Femur (tissue), 1 donor: ENCODE data around the gene ELOB.

Experiments
- DNase-seq: peaks from one replicate; pipeline ENCODE4 v3.0.0-alpha.2; 2017

The ELOB gene

DNA sequence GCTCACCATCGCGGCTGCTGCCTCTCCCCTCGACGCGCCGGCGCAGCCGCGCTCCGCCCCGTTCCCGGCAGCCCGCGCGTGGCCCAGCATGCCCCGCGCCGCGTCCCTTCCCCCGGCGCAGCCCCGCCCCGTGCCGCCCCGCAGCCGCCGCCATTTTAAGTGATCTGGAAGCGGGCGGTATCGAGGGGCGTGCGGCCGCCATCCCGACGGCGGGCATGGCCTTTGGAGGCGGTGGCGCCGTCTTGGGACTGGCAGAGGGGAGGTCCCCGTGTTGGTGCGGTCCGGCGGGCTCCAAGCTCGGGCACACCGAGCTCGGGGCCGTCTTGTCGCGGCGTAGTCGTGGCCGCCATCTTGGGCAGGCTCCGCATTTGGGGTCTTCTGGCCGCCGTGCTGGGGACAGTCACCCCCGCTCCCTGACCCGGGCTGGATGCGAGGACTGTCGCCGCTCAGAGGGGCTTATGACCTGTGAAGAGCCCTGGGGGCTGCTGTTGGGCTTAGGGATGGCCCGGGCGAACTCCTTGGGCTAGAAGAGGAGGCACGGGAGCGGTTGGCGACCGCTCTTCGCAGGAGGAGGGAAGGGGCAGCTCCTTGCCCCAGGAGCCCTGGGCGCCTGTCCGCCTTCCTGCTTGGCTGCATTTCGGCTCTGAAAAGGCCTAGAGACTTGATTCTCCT, at the start of gene ELOB:
Gene ELOB (minus strand): TSS at position 50 of the 672 bp plus-strand sequence. CDS start 41 bp downstream, at position 9.
- peak; percentile 94 for DNase-seq

DNA sequence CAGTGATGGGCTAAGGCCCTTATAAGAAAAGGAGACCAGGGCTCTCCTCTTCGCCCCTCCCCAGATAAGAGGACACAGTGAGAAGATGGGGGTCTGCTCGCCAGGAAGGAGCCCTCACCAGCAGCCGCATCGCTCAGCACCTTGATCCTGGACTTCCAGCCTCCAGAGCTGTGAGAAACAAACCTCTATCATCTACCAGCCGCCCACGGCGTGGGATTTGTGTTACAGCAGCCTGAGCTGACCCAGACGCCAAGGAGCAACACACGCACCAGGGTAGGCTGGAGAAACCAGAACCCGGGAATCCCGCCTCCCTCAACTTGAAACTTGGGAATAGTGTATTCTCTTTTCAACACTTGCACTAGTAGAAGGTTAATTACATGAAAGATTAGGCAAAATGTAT, 48.8 kb upstream of the ELOB start:
- no peak for DNase-seq

DNA sequence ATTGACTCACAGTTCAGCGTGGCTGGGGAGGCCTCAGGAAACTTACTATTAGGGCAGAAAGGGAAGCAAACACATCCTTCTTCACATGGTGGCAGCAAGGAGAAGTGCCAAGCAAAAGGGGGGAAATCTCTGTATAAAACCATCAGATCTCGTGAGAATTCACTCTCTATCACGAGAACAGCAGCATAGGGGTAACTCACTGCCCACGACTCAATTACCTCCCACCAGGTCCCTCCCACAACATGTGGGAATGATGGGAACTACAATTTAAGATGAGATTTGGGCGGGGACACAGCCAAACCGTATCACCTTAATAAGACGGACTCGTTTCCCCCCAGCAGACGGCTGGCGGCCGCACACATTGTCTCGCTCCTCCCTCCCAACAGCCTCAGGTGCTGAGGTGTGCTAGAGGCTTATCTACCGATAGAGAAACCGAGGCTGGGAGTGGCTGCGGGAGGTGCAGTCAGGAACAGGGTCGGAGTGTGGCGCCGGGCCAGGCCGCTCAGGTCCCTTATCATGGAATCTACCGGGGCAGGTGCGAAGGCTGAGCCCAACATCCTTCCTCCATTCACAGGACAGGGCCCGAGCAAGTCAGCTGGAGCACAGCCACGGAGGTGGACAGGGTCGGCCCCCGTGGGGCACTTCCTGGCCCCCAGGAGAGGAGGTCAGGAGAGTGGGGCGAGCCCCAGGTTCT, 48.1 kb upstream of the ELOB start:
- no peak for DNase-seq

DNA sequence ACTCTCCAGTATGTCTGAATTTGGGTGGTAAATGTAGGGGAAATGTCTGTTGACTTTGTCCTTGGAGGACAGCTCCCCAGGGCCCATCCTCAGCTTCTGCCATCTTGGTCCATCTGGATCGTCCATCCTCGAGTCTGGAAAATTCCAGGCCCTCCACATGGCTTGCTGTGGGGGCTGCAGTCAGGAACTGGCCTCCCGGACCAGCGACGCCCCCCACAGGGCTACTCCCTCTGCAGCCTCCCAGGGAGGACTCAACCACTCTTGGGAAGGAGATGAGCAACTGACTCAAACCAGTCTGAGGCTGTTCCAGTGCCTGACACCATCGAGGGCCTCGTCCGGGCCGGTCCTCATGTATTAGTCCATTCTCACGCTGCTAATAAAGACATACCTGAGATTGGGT, 47.5 kb upstream of the ELOB start:
- DNase-seq: no peak

DNA sequence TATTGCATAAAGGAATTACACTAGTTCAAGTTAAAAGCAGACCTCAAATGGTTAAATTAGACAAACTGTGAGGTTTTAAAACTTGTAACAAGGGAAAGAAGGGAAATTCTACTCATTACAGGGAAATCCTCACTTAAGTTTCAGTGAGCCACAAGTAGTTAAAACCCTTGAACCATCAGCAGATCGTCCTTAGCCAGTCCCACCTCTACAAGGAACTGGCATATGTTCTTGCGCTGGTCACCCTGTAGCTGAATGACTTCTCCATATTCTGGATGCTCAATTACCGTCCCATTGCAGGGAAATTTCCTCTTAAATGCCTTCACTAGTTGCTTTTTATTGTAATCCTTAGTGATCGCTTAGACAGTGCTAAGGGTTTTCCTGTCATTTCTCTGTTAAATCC, 45.4 kb upstream of the ELOB start:
- no peak for DNase-seq

DNA sequence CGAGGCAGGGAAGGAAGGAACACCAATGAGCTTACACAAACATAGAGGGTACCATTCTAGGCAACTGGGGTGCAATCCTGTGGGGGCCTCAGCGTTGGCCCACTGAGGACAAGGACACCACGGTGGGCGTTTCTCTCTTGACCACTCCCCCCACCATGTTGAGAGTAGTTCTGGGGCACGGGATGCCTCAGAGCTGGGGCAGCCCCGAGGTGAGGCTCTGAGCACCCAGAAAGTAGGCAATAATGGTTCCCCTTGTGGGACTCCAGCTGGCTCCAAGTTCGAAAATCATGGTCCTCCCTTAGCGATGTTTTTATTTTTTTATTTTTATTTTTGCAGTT, 45.0 kb upstream of the ELOB start:
- no peak for DNase-seq

DNA sequence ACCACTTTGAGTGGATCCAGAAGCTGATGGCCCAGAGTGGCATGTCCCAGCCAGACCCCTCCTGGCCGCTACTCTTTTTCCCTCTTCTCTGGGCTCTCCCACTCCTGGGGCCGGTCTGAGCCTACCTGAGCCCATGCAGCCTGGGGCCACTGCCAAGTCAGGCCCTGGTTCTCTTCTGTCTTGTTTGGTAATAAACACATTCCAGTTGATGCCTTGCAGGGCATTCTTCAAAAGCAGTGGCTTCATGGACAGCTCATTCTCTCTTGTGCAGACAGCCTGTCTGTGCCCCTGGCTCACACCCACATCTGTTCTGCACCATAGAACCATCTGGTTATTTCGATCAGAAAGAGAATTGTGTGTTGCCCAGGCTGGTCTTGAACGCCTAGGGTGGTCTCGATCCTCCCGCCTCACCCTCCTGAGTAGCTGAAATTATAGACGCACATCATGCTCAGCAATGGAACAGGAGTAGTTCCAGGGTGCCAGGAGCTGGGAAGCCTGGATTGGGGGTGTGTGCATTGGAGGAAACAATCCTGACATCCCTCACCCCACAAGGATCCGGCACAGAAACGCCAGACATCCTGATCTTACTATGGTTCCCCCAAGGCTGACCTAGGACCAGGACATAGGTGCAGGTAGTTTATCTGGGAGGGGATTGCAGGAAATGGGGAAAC, 44.5 kb upstream of the ELOB start:
- DNase-seq: no peak

DNA sequence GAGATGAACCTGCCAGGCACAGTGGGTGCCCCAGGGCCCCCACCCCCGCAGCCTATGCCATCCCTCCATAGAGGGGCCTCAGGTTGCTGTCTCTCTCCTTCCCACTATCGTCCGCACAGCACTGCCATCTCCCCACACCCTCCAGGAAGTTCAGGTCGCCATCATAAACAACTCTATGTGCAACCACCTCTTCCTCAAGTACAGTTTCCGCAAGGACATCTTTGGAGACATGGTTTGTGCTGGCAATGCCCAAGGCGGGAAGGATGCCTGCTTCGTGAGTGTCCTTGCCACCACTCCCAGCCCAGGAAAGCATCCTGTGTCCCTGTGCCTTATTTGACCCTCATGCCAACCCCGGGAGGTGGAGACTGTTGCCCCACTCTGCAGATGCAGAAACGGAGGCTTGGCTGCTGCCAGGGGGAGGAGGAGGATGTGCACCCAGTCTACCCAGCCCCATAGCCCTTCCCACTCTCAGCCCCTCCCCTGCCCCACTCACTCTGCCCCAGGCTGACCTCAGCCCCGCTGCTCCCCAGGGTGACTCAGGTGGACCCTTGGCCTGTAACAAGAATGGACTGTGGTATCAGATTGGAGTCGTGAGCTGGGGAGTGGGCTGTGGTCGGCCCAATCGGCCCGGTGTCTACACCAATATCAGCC, 43.9 kb upstream of the ELOB start:
- no peak for DNase-seq

DNA sequence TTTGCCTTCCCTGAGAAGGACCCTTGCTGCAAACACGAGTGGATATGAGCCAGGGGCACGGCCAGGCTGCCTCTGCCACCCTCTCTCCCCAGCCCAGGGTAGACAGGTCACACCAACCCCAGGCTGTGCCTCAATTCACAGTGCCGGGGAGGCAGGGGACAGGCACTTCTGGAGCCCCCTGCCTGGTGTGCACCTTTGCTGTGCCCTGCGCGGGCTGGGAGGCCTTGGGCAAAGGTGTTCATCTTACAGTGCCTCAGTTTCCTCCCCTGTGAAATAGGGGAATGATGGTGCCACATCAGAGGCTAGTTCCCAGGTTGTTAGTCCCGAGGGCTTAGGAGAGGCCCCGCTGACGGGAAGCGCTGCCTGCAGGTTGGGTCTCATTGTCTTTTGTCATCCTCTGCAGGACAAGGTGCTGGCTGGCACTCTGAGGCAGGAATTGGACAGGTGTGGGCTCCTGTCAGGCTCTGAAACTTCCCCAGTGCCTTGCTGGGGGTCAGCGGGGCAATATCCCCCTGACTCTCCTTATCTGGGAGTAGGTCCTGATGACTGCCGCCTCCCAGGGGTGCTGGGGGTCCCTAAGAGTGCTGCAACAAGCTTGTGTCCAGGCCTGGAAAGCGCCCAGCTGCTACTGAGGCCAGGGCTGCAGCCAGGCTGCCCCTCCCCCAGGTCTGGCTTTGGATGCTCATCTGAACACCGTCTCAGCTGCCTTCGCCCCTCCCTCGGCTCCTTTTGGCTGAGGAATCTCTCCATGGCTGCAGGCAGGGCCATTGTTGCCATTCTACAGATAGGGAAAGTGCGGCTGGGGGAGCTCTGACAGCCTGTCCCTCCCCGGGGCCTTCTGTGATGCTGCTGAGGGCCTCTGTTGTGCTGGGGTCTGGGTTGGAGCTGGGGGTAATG, 43.1 kb upstream of the ELOB start:
- no peak for DNase-seq

DNA sequence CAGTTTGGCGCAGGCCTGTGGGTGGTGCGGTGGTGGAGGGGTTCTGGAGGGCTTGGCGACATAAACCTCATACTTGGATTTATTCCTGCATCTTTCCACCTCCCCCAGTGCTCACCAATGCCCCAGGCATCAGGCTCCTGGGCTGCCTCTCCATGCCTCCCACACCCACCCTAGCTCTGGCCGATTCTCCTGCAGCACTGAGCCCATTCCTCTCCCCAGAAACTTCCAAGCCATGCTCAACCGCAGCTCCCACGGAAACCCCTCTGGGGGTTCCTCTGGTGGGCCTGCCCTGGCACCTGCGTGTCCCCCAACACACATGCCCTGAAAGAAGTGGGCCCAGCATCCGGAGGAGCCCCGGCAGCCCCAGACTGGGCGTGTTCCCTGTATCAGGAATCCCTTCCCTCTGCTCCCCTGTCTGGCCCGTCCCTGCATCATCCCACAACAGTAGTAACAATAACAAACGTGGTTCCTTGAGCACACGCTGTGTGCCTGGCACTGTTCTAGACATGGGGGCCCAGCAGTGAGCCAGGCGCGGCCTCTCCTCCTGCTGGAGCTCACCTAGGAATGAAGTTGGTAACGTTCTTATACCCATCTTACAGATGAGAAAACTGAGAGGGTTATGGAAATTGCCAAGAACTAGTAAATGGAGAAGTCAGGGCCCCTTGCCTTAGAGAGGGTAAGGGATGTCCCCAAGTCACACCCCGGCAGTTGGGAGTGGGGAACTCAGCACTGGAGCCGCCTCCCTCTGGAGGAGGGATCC, 42.3 kb upstream of the ELOB start:
- no peak for DNase-seq

DNA sequence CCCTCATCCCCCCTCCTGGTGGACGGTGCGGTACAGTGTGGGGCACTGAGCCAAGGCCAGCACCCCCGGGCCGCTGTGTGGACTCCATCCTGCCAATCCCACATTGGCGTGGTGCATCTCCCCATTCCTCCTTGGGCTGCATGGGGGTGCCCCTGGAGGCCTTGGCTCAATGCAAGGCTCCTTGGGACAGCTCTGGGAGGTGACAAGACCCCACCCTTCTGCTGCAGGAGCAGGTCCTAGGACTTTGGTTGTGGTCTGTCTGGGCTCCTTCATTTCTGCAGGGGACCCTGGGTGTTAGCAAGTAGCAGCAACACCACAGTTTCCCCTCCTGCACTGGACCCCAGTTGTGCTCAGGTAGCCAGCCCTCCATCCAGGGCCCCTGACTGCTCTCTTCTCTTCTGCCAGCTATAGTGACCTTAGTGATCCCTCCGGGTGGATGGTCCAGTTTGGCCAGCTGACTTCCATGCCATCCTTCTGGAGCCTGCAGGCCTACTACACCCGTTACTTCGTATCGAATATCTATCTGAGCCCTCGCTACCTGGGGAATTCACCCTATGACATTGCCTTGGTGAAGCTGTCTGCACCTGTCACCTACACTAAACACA, 41.3 kb upstream of the ELOB start:
- no peak for DNase-seq

DNA sequence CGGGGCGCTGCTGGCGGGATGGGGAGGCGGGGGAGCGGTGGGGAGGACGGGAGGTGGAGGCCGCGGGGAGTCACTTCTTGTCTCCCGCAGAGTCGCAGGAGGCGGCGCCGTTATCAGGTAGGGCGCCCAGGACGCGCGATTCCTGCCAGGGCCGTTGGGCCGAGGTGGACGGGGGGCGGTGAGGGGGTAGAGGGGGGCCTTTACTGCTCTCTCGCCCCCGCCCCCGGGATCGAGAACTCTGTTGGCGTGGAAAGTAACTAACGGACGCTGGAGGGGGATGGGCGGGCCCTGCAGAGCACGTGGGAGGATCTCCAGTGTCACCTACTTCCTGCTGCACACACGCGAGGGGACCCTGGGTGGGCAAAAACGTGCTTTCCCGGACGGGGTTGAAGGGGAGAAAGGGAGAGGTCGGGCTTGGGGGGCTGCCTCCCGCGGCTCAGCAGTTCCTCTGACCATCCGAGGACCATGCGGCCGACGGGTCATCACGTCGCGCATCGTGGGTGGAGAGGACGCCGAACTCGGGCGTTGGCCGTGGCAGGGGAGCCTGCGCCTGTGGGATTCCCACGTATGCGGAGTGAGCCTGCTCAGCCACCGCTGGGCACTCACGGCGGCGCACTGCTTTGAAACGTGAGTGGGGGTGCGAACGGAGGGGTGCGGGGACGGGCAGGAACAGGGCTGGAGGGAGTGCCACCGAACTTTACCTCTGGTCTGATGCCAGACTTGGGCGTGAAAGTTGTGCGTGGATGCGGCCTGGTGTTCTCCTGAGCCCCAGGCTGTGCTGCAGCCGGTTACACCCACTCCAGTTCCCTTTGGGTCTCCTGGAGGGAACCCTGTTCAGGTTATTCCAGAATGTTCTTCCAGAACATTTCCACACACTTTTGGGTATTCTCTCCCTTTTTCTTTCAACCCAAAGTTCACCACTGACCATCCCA, 40.5 kb upstream of the ELOB start:
- no peak for DNase-seq

DNA sequence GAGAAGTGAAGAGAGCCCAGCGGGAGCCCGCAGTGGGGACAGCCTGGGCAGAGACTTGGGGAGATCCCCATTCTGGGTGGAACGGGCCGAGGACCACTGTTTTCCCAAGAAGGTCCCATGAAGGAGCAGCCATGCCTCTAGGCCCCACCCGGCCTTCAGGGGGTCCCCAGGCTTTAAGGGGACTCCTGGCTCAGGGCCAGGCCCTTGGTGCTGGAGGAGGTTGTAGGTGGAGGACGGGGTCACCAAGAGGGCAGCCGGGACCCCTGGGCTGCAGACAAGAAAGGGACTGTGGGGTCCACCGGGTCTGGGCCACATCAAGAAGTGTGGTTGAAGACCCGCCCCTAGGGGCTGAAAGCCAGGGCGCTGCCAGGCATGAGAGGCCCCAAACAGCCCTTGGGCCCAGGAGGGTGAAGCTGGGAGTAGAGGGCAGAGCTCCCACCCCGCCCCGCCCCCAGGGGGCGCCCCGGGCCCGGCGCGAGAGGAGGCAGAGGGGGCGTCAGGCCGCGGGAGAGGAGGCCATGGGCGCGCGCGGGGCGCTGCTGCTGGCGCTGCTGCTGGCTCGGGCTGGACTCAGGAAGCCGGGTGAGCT, 39.8 kb upstream of the ELOB start, which contains the start of gene PRSS21:
Gene PRSS21 (plus strand): TSS at position 487 of the 589 bp plus-strand sequence. CDS start 32 bp downstream, at position 519.
- DNase-seq: no peak

DNA sequence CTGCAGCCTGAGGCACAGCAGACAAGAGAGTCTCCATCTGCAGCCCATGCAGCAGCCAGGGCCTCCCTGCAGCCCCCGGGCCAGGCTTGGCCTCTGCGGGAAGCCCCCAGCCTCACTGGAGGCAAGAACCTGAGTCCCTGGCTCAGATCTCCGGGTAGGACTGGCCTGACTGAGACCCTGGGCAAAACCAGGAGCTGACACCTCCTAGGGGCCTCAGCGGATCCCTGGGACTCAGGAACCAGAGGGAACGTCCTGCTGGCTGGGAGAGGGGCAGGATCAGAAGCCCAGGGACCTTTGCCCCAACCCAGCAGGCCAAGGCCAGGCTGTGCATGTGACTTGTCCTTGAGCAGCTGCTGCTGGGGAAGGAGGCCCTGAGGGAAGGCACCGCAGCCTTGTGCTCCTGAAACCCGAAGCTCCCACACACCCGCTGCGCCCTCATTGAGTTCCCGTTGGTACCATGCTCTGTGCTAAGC, 38.3 kb upstream of the ELOB start:
- DNase-seq: no peak

DNA sequence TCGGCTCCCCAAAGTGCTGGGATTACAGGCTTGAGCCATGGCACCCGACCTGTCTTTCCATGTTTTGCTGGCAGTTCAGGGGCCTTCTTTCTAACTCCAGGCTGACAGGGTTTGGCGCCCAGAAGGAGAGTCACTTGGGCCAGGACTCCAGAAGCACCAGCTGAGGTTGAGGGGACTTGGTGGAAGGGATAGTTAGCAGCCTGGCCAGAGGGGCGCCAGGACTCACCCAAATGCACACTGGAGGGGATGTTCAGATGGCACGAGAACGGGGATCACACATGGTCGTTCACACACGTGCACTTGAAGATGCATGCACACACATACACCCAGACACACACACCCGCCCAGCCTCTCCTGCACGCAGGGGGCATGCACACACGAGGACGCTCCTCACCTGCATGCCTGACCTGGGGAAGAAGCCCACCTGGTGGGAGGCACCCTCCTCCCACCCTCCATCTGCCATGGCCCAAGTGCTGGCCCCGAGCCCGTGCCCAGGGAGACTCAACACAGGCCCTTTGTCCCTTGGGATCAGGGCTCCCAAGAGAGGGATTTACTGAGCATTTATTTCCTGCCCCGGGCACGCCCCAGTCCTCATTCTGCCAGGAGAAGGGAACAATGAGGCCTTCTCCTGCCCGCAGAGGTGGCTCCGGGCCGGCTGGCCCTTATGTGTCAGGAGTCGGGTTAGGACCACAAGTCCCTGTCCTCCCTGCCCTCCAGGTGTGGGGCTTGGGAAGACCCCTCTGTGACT, 37.6 kb upstream of the ELOB start:
- DNase-seq: no peak

DNA sequence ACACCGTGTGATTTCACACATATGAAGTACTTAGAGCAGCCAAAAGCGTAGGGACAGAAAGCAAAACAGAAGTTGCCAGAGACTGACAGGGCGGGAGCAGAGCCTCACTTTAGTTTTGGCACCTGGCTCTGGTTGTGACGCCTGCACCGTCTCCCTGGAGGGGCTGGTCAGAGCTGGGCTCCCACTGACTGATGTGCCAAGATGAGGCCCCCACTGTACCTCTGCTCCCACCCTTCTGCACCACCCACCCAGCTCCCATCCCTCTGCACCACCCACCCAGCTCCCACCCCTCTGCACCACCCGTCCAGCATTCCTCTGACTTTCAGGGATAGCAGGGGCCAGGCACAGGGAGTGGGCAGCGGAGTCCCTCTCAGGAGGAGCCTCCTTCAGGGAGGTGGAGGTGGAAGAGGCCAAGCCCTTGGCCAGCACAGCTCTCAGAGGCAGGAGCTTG, 36.7 kb upstream of the ELOB start:
- no peak for DNase-seq

DNA sequence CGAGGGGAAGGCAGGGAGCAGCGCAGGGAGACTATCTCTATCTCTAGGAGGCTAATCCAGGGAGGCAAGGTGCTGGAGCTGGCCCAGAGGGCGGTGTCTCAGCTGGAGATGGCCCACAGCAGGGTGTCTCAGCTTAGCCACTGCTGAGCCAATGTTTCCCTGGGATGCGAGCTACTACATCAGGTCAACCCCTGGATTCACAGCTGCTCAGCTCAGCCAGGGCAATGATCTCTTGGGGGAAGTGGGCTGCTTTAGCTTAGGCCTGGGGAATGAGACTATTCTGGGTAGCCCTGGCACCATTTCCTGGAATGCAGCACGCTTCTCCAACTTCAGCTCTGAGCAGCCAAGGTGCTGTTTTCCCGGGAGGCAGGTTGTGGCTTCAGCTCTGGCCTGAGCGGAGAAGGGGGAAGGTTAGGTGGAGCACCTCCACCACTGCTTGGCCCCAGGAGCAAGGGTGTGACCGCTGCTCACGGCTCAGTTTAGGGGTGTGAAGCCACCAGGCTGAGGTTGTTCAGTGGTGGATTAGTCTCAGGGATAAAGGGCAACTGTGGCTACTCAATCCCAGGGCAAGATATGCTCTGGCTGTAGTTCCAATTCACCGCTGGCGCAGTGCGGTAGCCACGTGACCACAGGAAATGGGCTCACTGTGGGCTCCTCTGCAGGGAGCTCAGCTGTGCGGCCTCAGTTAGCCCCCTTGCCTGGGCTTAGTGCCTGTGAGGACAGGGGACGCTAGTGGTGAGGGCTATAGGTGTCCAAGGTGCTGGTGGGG, 34.8 kb upstream of the ELOB start:
- DNase-seq: no peak

DNA sequence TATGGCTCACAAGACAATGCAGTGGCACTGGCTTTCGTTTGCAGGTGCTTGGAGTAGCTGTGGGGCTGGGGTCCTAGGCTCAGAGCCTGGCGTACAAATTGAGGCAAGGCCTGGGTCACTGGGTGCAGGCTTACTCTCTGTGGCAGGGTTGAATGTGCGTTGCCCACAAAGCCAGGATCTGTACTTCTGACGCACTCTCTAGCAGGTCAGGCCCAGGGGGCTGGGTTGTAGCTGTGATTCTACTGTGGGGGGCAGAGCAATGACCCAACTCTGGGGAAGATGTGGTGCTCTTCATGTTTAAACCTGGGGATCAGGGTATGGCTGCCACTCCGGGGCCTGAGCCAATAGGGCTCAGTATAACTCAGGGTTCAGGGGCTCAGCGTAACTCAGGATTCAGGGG, 33.6 kb upstream of the ELOB start:
- no peak for DNase-seq
